Endothelial cell of umbilical vein (primary cell): ENCODE data around the gene SYNM. TPM values are rescaled to one million over a fixed set of nuclear protein-coding genes. Genes with fewer than 3 reads are reported as not detected.

Source experiments
- BruUV-seq: library from RNA; stranded (reverse); fragments of 400-500 nt; replicated peaks from 2 replicates; lab custom pipeline; 2021; lab: Mats Ljungman, UMichigan
- CTCF ChIA-PET: fragments of 300-600, 350-600 bp; sonication (Branson Sonifier 250); formaldehyde crosslinking; loops from one replicate; lab custom pipeline; 2021; ENCODE audit warnings: antibody characterized with exemption, inconsistent platforms; lab: Charles Lee
- POLR2A ChIA-PET: fragments of 300-600, 350-600 bp; sonication (Branson Sonifier 250); formaldehyde crosslinking; loops from one replicate; lab custom pipeline; 2021; ENCODE audit warnings: antibody characterized with exemption, inconsistent platforms; lab: Charles Lee
- DNase-seq: peaks from one replicate; pipeline ENCODE4 v3.0.0-alpha.2; 2011; ENCODE audit warnings: low read depth, low spot score
- FAIRE-seq: peaks from 2 replicates; lab custom pipeline; 2011; peaks lifted over from hg19 to GRCh38; lab: Jason Lieb, UNC
- H2AFZ ChIP-seq: 2 replicates; pipeline ENCODE4 v1.6.0; 2012; ENCODE audit warnings: low read depth, low read length, control low read depth, inconsistent platforms
- H3K27ac ChIP-seq: 2 replicates; pipeline ENCODE4 v1.5.1; 2011; ENCODE audit warnings: low read depth, mild to moderate bottlenecking, control low read depth, low read length, moderate library complexity; ENCODE audit not compliant: insufficient read depth
- H3K27me3 ChIP-seq, 2 experiments: 2 replicates each; pipeline versions ENCODE4 v1.6.0 to v1.6.1; 2011; ENCODE audit warnings: low read length in 2 of 2, mixed read lengths in 1 of 2; ENCODE audit not compliant: control insufficient read depth in 2 of 2, insufficient read depth in 2 of 2
- H3K36me3 ChIP-seq, 2 experiments: 2 replicates in 1 of 2; 3 replicates in 1 of 2; pipeline ENCODE4 v1.5.1; 2011; ENCODE audit warnings: low read length in 2 of 2, mild to moderate bottlenecking in 1 of 2, moderate library complexity in 1 of 2; ENCODE audit not compliant: control insufficient read depth in 2 of 2, insufficient read depth in 2 of 2; ENCODE audit errors: extremely low read depth in 1 of 2
- H3K4me1 ChIP-seq: 3 replicates; pipeline ENCODE4 v1.5.1; 2011; ENCODE audit warnings: mild to moderate bottlenecking, low read length; ENCODE audit not compliant: control insufficient read depth, insufficient read depth; ENCODE audit errors: extremely low read depth
- H3K4me2 ChIP-seq: 2 replicates; pipeline ENCODE4 v1.6.1; 2011; ENCODE audit warnings: low read length, control low read depth, mixed read lengths; ENCODE audit not compliant: insufficient read depth
- H3K4me3 ChIP-seq, 3 experiments: fragments of 200-600 bp in 1 of 3; sonication (generic), shearing (Covaris generic) in 1 of 3; replicated peaks in 1 of 3; 2 replicates each; pipeline ENCODE4 v1.5.1; 2011 to 2016; ENCODE audit warnings: control low read depth in 3 of 3, low read length in 3 of 3, mild to moderate bottlenecking in 2 of 3, inconsistent platforms in 1 of 3, low read depth in 1 of 3, moderate library complexity in 1 of 3; ENCODE audit not compliant: insufficient read depth in 1 of 3
- H3K79me2 ChIP-seq: 2 replicates; pipeline ENCODE4 v1.6.0; 2012; ENCODE audit warnings: low read length, inconsistent platforms; ENCODE audit not compliant: control insufficient read depth, insufficient read depth
- H3K9ac ChIP-seq: replicated peaks from 2 replicates; pipeline ENCODE3; 2011; ENCODE audit warnings: low read length, control low read depth; ENCODE audit not compliant: insufficient read depth; ENCODE audit errors: extremely low read depth
- H3K9me1 ChIP-seq: replicated peaks from 3 replicates; pipeline ENCODE4 v1.6.0; 2011; ENCODE audit warnings: mild to moderate bottlenecking, low read length; ENCODE audit not compliant: control insufficient read depth, insufficient read depth; ENCODE audit errors: extremely low read depth
- H3K9me3 ChIP-seq: replicated peaks from 2 replicates; pipeline ENCODE4 v1.5.1; 2012; ENCODE audit warnings: low read length, inconsistent platforms; ENCODE audit not compliant: control insufficient read depth, insufficient read depth
- H4K20me1 ChIP-seq: replicated peaks from 2 replicates; pipeline ENCODE3; 2011; ENCODE audit warnings: mild to moderate bottlenecking, low read length; ENCODE audit not compliant: control insufficient read depth, insufficient read depth; ENCODE audit errors: extremely low read depth
- EZH2 ChIP-seq: IDR thresholded peaks from 2 replicates; pipeline ENCODE4 v1.6.1; 2012; ENCODE audit warnings: borderline replicate concordance, low read depth, mild to moderate bottlenecking, moderate library complexity, low read length, inconsistent platforms; ENCODE audit not compliant: severe bottlenecking
- GATA2 ChIP-seq: IDR thresholded peaks from 2 replicates; pipeline ENCODE4 v1.7.0; 2011; ENCODE audit warnings: low read depth, mild to moderate bottlenecking, moderate library complexity, mixed read lengths, low read length; ENCODE audit not compliant: insufficient read length, insufficient read depth
- MAX ChIP-seq: IDR thresholded peaks from 2 replicates; pipeline ENCODE4 v1.6.1; 2011; ENCODE audit not compliant: insufficient read depth, insufficient read length
- dilution Hi-C: fragments of 300-500 bp; cut with MboI; formaldehyde crosslinking; loops from one replicate; pipeline ENCODE4 v1.15.0; 2019; ENCODE audit warnings: low sequenced_read_pairs; ENCODE audit not compliant: extremely low pct_ligation_motif_present
- intact Hi-C: fragments of 100-400 bp; cut with micrococcal nuclease; formaldehyde crosslinking; loops from one replicate; pipeline ENCODE4 v1.10.0; 2022
- polyA plus RNA-seq, 4 experiments: library from polyadenylated mRNA; depleted of rRNA in 3 of 4; stranded (reverse) in 3 of 4; unstranded in 1 of 4; fragments of >200 nt; gene quantifications; 2 replicates each; pipeline versions ENCODE4 v1.2.1 to v1.2.3, GENCODE V29; 2011 to 2012; ENCODE audit warnings: missing spikeins in 1 of 4
- total RNA-seq: library from RNA; stranded (reverse); gene quantifications from 2 replicates; pipeline ENCODE4 v1.2.3, GENCODE V29; 2021

Gene SYNM
- total and polyA plus RNA-seq, 2 donors (not counting 3 experiments of a cell fraction or from before 2014, with no cell fraction given), result 3.7 to 10.2 TPM

- CTCF ChIA-PET, result no interaction called here
- dilution Hi-C loops (no loop called here), intact Hi-C loops (no loop called here)
- H3K9me1 ChIP-seq, result no peaks in the 10 kb centered on the region
- DNase-seq (no peak), FAIRE-seq (no peak)
- H3K4me2 ChIP-seq, result no peak overlapping the region
- H2AFZ ChIP-seq, result no peak overlapping the region
- H3K36me3 ChIP-seq, result peaks cover 0 to 3% of the 10 kb centered on the region in 2 experiments
- no peaks in the 10 kb centered on the region for H3K27me3 ChIP-seq
- no peaks in the 10 kb centered on the region for H3K79me2 ChIP-seq
- POLR2A ChIA-PET, result no interaction called here
- no TSS peak for BruUV-seq
- H3K9ac ChIP-seq, result no peak overlapping the region
- no peak overlapping the region for H3K27ac ChIP-seq
- no peaks in the 10 kb centered on the region for H3K9me3 ChIP-seq
- TF ChIP-seq EZH2, result no peak
- no peak for TF ChIP-seq GATA2
- no peaks in the 10 kb centered on the region for H4K20me1 ChIP-seq
- no peak overlapping the region for H3K4me3 ChIP-seq
- peaks cover 13% of the 10 kb centered on the region for H3K4me1 ChIP-seq
These were observed 65.0 kb downstream of the SYNM start for GRCh38 chr15:99169769-99170311.

GRCh38 chr15:99170476-99171065 lies 65.7 kb downstream of the SYNM start:
- peaks cover 13% of the 10 kb centered on the region for H3K4me1 ChIP-seq
- POLR2A ChIA-PET, result no interaction called here
- H3K4me3 ChIP-seq, result no peak overlapping the region
- H3K4me2 ChIP-seq, result no peak overlapping the region
- no peaks in the 10 kb centered on the region for H3K79me2 ChIP-seq
- no peaks in the 10 kb centered on the region for H4K20me1 ChIP-seq
- H2AFZ ChIP-seq, result no peak overlapping the region
- H3K9ac ChIP-seq, result no peak overlapping the region
- no peak overlapping the region for H3K27ac ChIP-seq
- TF ChIP-seq MAX, result no peak
- no peak for TF ChIP-seq GATA2
- no peak for DNase-seq
- FAIRE-seq, result no peak
- dilution Hi-C loops, result no loop called here
- no peaks in the 10 kb centered on the region for H3K9me1 ChIP-seq
- H3K27me3 ChIP-seq, result no peaks in the 10 kb centered on the region
- no peaks in the 10 kb centered on the region for H3K9me3 ChIP-seq
- CTCF ChIA-PET, result no interaction called here
- H3K36me3 ChIP-seq, result peaks cover 0 to 3% of the 10 kb centered on the region in 2 experiments
- intact Hi-C loops, result no loop called here
- no TSS peak for BruUV-seq
